NCI-H1092 (cell line): ENCODE measurements around the gene CNTNAP1.

ENCODE experiments used
- DNase-seq: peaks from one replicate; lab custom pipeline; 2025; lab: John Stamatoyannopoulos, UW

The CNTNAP1 gene

DNA sequence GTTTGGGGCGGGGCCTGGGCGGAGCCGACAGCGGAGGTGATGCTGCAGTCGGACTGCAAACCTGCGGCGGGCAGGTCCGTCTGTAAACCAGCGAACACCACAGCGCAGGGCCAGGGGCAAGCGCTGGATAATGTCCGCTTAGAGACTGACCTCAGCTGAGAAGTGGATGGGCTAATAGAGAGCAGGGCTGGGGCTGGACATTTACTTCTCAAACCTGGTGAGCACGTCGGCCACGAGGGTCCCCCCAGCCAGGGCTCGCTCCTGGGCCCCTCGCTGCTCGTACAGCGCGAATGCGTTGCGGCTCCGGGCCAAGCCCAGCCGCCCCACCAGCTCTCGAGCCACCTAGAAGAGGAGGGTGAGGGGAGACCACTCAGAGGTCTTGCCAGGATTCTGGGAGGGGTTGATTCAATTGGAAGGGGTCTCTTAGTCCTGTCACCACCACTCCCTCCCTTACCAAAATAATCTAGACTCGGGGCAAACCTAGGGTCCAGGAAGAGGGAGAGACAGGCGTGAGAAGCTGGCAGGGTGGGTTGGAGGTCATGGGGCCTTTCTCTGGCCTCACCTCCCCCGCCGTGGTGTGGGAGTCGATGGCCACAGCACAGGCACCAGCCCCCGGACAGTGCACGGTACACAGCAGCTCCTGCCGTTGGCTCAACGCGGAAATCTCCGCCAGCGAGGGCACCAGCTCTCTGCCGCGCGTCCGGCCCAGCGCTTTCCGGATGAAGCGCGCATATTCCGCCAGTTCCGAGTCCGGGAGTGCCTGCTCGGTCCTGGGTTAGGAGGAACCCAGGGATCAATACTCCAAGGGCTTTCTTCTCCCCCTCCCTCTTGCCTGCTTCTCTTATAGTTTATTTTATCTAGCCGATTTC lies 11.3 kb upstream of the CNTNAP1 start:
- no peak for DNase-seq

DNA sequence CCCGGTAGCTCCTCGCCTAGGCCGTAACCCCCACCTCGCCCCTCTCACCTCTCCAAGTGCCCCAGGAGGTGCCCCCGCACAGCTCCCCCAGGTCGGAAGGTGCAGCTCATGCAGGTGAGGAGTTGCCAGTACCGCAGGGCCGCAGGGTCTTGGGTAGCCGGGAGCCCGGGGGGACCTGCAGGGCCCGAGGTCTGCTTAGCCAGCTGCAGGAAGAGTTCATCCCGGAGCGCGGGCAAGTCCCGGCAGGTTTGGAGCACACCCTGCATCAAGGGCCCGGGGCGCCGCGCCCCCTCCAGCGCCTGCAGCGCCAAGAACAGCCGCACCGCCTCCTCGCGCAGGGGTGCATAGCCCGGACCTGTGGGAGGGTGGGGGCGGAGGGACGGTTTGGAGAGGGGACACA lies 10.3 kb upstream of the CNTNAP1 start:
- DNase-seq = no peak

DNA sequence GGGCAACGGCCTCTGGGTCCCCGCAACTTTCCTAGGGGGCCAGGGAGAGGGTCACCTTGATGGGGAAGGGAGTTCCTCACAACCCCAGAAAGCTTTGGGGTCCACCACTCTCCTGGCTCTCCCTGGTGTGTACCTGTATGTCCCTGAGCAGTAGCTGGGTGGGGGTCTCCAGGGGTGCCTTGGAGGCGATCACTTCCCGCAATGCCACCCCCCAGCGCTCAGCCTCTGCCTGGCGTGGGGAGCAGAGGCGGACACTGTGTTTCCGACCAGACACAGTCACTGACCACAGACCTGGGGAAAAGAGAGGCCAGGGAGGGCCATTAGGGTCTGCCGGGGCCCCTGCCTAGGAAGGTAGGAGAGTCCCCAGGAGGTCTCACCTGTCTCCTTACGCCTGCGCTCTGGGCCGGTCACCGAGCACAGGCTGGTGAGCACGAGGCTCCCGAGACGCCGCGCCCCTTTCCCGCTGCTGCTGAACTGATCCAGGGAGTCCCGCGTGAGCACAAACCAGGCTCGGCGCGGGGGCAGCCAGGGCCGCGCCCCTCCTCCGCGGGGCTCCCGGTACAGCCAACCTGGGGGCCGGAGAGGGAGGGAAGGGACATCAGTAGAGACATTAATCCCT lies 9.0 kb upstream of the CNTNAP1 start:
- DNase-seq = no peak

DNA sequence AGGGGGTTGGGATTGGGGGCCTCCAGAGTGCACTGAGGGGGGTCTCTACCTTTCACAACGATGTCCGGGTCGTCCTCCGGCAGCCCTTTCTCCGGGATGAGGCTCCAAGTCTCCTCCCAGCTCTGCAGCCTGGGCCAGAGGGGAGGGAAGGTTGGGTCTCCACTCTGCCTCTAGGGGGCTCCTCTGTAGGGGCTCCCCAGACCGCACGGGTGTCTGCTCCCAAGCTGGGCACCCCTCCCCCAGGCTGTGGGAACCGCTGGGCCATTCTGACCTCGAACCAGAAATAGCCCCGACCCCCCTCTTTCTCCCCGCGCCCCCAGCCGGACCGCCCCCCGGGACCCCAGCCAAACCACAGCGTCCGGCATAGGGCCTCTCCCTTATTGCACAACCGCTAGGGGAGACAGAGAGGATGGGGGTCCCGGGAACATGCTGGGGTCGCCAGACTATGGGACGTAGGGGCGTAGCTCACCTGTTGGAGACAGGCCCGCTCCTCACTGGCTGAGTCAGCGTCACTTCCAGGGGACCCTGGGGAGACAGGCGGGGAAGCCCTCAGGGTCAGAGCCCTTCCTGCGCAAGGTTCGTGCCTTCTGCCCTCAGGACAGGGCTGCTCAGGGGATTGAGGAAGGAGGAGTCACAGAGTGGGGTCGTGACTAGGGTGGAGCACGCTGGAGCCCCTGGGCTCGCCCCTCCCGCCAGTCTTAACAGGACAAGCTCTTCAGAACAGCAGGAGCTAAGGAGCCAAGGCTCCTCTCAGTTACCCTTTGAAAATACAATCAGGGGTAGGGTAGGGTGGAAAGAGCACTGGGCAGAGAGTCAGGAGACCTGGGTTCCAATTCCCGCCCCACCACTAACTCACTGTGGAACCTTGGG lies 8.2 kb upstream of the CNTNAP1 start:
- DNase-seq = no peak

DNA sequence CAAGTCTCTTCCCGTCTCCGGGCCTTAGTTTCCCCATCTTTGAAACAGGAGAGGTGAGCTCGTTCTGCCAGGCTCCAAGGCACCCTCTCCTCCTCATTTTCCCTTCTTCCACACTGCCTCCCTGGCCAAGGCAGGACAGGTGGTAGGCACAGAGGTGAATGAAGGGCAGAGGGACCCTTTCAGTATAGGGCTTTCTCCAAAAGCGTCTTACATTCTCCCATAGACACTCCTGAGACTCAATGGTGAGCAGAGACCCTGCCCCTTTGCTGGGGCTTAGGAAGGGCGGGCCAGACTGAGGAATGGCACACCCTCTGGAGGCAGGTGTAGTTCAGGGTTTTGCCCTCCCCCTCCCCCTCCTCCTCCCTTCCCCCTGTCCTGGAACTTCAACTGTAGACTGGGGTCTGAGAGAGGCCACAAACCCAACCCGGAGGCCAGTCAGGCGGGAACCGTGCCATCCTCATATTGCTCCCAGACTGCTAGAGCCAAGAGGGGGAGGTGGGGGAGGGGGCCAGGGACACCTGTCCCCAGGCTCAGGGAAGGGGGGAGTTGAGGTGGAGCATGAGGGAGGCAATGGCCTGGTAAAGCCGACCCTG lies 7.5 kb upstream of the CNTNAP1 start:
- peak; percentile 37 for DNase-seq

GRCh38 chr17:42675348-42675964 lies 6.9 kb upstream of the CNTNAP1 start:
- peak; percentile 32 for DNase-seq

DNA sequence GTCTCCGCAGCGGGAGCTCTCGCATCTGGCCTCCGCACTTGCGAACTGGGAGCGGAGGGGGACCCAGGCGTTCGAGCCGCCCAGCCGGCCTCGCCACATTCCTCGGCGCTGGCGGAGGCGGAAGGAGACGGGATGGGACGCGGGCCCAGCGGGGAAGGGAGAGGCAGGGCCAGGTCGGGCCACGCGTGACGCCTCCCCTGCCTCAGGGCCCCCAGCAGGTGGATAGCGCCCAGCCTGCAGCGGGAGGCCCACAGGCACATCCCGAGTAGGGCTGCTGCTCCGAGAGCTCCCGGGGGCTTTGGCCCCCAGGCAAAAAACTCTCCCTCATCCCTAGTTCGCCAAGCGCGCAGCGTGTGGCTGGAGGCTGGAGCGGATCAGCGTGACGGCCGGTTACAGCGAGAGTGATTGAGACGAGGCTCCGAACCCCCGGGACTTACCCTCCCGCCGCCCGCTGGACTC lies 6.3 kb upstream of the CNTNAP1 start:
- peak; percentile 33 for DNase-seq

- peak; percentile 61 for DNase-seq
Observed at GRCh38 chr17:42676424-42677011, 5.8 kb upstream of the CNTNAP1 start, which contains the start of gene PLEKHH3. PLEKHH3 (minus strand) TSS chr17:42676994; CDS start chr17:42676563, 431 bp downstream.

DNA sequence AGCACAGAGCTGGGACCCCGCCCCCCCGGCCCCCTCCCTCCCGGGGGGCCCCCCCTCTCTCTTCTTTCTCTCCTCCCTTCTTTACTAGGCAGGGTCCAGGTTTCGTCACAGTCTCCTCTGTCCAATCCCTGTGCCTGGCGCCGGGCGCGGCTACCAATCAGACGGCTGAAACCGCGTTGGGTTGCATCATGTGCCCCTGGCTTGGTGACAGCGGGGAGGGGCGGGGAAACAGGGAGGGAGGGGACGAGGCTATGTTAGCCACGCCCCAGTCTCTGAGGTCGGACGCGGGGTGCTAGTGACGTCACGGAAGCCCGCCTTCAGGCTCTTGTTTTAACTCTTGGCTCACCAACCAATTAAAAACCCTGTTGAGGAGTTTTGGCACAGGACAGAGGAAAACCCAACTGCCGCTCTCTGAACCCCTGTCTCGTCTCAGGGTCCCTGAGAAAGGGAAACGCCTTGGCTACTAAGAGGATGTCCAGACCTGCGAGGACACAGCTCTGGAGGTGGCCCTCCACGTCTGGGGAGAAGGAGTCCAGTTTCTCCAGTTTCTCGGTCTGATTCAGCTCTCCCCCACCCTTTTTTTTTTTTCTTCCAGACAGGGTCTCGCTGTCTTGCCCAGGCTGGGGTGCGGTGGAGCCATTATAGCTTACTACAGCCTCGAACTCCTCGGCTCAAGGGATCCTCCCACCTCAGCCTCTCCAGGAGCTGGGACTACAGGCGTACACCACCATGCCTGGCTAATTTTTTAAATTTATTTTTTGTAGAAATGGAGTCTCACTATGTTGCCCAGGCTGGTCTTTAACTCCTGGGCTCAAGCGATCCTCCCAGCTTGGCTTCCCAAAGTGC lies 5.1 kb upstream of the CNTNAP1 start:
- DNase-seq = peak; percentile 99

- peak; percentile 79 for DNase-seq
Observed at GRCh38 chr17:42677921-42678781, 4.2 kb upstream of the CNTNAP1 start.

DNA sequence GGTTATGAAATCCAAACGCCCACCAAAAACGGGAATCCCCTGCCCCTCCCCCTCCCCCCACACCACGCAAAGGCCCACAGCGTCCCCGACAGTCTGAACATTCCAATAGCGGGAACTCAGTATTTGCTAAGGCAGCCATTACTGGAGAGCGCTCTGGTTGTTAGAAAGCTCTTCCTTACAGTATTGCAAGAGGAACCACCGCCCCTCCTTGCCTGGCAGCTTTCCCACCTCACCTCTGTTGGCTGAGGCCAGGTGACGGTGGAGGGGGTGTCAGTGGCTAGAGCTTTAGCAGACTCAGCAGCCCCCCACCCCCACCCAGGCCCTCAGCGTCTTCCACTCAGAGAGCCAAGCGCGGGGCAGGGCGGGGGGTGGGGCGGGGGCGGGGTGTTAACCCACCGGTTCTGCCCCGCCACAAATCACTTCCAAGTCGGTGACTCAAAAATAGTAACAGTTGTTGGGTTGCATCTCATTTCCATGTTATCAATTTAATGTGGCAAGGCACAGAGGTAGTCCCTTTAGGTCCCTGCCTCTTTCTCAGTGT lies 3.3 kb upstream of the CNTNAP1 start:
- peak; percentile 32 for DNase-seq

DNA sequence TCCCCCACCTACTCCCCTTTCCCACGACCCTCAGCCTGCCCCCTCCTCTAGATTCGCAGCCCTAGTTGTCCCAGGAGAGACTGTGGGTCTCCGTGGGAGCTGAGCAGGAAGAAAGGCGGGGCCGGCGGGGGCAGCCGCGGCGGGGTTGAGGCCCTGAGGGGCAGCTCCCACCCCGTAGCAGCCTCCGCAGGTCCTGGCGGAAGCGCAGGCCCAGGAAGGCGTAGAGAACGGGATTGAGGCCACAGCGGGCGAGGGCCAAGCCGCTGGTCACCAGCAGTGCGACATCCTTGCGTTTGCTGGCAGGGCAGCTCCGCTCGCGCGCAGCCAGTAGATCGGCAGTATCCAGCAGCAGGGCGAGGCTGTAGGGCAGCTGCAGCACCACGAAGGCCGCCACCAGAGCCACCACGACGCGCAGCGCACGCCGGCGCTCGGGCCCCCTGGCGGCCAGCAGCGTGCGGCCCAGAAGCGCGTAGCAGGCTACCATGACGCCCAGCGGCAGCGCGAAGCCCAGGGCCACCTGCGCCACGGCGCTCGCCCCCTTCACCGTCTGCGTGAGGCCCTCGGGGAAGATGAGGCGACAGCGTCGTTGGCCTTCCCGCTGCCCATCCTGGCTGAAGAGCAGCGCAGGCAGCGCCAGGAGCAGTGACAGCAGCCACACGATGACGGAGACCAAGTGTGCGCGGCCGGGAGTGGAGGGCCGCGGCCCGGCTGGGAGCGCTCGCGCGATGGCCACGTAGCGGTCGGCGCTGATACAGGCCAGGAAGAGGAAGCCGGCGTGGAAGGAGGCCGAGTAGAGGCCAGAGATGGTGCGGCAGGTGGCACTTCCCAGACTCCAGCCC lies 2.6 kb upstream of the CNTNAP1 start:
- peak; percentile 59 for DNase-seq

DNA sequence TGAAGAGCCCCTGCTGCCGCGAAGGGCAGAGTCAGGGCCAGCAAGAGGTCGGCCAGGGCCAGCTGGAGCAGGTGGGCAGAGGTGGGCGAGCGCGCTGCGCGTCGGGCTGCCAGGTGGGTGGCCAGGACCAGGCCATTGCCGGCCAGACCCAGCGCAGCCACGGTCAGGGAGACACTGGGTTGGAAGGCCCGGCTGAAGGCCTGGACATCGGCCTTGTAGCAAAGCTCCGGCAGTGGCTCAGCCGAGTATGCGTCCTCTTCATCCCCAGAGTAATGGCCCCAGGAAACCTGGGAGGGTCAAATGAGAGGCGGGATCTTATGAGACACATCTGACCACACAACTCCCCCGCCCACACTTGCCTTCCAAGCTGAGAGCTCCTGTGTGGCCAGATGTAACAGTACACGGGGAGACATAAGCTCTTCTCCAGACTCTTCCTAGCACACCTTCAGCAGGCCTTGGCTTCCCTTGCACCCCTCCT lies 2.0 kb upstream of the CNTNAP1 start:
- no peak for DNase-seq

DNA sequence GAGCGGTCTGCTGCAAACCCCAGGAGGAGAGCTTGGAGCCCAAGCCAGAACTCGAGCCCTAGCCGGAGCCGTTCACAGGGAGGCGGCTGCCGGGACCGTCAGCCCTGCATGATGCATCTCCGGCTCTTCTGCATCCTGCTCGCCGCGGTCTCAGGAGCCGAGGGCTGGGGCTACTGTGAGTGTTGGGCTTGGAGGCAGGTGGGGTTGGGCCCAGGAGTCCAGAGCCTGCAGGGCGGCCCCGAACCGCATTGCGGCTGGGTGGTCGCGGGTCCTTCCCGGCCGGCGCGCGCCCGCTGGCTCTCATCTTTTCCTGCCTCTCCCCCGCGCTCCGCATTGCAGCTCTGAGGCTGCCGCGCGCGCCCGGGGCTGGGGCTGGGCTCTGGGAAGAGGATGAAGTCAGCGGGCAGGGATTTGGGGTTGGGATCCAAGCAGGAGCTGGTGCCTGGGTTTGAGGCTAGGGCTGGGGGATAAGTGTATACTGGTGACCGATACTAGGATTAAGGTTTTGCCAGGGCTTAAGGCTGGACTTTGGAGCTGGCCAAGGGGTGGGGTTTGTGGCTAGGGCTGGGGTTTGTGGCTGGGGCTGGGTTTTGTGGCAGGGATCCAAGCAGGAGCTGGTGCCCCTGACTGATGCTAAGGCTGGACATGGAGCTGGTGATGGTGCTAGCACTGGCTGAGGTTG lies 532 bp downstream of the CNTNAP1 start:
- DNase-seq = peak; percentile 38

DNA sequence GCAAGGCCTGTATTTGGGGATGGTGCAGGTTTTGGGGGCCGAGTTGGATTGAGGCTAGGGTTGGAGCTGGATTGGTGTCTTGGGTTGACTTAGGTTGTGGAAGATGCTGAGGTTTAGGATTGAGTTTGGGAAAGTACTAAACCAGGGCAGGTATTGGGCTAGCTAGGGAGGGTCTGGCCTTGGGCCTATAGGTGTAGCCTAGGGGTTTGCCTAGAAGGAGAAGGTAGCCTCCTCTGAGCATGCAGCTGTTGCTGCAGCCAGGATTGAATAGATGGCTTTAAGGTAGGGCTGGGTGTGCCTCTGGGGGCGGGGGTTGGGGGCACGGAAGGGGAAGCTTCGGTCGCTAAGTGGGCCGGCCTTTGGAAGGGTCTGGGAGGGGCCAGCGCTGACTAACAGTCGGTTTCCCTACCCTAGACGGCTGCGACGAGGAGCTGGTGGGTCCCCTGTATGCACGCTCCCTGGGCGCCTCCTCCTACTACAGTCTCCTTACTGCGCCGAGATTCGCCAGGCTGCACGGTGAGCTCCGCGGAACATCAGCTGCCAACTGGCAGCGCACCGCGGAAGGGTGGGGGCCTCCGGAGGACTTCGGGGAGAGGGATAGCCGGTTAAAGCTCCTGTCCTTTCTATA lies 1.2 kb downstream of the CNTNAP1 start:
- DNase-seq = no peak

- no peak for DNase-seq
Observed at GRCh38 chr17:42684929-42685556, 2.7 kb downstream of the CNTNAP1 start.
